Activated T-cell treated with anti-CD3 and anti-CD28 coated beads, Interleukin-2, amount 50 U/mL, for 72 hours (primary cell): ENCODE data around the gene EXOC4. TPM values are rescaled to one million over a fixed set of nuclear protein-coding genes. Genes with fewer than 3 reads are reported as not detected.
"Not testable (repeated sequence)": the region's sequence is repeated elsewhere in the genome, so short reads cannot be mapped to it uniquely, and the experiment has no call there.

Experiments
- ATAC-seq, 2 donors: fragments of 150-1000 bp; cut with Tn5 transposase; replicated peaks in 1 of 2; 2 replicates each; pipeline ENCODE4 v1.10.0; 2021; ENCODE audit warnings: moderate library complexity in 2 of 2, mild to moderate bottlenecking in 1 of 2
- DNase-seq, 2 donors: peaks; one replicate each; pipeline ENCODE4 v3.0.0; 2021 to 2022; ENCODE audit warnings: mixed read lengths in 1 of 2
- H3K27ac Mint-ChIP-seq: one replicate; pipeline ENCODE4 v1.8.0; 2022; ENCODE audit warnings: mild to moderate bottlenecking, moderate library complexity, mixed read lengths
- H3K27me3 Mint-ChIP-seq: one replicate; pipeline ENCODE4 v1.8.0; 2022; ENCODE audit warnings: low read depth, mixed read lengths
- H3K36me3 Mint-ChIP-seq, 2 donors: one replicate each; pipeline ENCODE4 v1.8.0; 2022; ENCODE audit warnings: mixed read lengths in 2 of 2, mild to moderate bottlenecking in 1 of 2; ENCODE audit not compliant: insufficient read depth in 2 of 2
- H3K4me1 Mint-ChIP-seq: one replicate; pipeline ENCODE4 v1.8.0; 2022; ENCODE audit warnings: low read depth, mixed read lengths
- H3K4me3 Mint-ChIP-seq, 2 donors: one replicate each; pipeline ENCODE4 v1.8.0; 2022; ENCODE audit warnings: mild to moderate bottlenecking in 2 of 2, mixed read lengths in 2 of 2, moderate library complexity in 2 of 2
- H3K9me3 Mint-ChIP-seq, 2 donors: one replicate each; pipeline ENCODE4 v1.8.0; 2022; ENCODE audit warnings: mixed read lengths in 2 of 2
- total RNA-seq, 2 donors: library from RNA; stranded (reverse); gene quantifications; one replicate each; pipeline ENCODE4 v1.2.3, GENCODE V29; 2022

Gene EXOC4
- total RNA-seq, 2 donors from 2014 or later = 74.1 to 76.3 TPM

DNA sequence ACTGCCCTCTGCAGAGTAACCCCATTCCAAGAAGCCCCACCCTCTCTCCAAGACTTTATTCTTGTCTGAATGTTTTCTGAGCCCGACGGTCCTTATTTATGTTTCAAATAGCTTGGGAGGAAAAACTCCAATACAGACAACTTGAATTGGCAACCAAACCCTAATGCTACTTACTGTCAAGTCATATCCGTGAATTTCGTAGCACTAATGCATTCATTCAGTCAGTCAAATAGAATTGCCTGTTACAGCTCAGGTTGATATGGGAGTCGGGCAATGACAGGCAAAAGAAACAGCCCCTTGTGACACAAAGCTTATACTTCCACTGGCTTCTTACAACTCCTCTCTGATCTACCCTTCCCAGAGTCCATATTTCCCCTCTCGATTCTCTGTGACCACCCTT lies 815.8 kb downstream of the EXOC4 start:
- H3K27me3 Mint-ChIP-seq = no peaks in the 10 kb centered on the region
- peaks cover 5% of the 10 kb centered on the region for H3K4me1 Mint-ChIP-seq
- H3K36me3 Mint-ChIP-seq = peaks cover 0 to 3% of the 10 kb centered on the region in 2 donors
- H3K4me3 Mint-ChIP-seq = no peak overlapping the region
- no peak for DNase-seq
- H3K27ac Mint-ChIP-seq = no peak overlapping the region
- ATAC-seq = no peak
- H3K9me3 Mint-ChIP-seq = no peaks in the 10 kb centered on the region

DNA sequence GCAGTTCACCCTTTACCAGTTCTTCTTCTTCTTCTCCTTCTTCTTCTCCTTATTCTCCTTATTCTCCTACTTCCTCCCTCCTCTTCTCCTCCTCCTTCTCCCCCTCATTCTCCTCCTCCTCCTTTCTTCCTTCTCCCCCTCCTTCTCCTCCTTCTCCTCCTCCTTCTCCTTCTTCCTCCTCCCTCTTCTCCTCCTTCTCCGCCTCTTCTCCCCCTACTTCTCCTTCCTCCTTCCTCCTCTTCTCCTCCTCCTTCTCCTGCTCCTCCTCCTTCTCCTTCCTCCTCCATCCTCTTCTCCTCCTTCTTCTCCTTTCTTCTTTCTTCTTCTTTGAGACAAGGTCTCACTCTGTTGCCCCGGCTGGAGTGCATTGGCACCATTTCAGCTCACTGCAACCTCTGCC lies 816.3 kb downstream of the EXOC4 start:
- H3K4me3 Mint-ChIP-seq = no peak overlapping the region
- no peak for ATAC-seq
- H3K27me3 Mint-ChIP-seq = no peaks in the 10 kb centered on the region
- H3K9me3 Mint-ChIP-seq = peaks cover 0 to 3% of the 10 kb centered on the region in 2 donors
- H3K27ac Mint-ChIP-seq = no peak overlapping the region
- peaks cover 5% of the 10 kb centered on the region for H3K4me1 Mint-ChIP-seq
- no peak for DNase-seq
- H3K36me3 Mint-ChIP-seq = peaks cover 0 to 3% of the 10 kb centered on the region in 2 donors

DNA sequence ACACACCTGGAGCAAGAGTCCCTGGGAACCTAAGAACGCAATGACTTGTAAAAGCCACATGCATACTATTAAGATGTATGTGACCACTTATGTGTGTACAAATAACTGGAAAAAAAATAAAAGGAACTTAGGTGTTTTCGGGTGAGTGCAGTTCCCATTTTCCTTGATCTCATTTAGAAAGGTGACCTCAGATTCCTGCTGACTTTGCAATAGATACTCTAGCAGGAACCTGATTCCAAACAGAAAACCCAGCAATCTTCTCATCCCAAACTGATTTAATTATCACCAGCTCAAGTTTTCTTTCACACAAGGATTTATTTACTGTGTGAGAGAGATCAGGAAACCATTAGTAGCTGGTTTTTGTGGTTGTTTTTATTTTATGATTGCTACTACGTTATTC lies 817.8 kb downstream of the EXOC4 start:
- no peaks in the 10 kb centered on the region for H3K27me3 Mint-ChIP-seq
- H3K4me1 Mint-ChIP-seq = peaks cover 5% of the 10 kb centered on the region
- H3K36me3 Mint-ChIP-seq = peaks cover 4 to 5% of the 10 kb centered on the region in 2 donors
- peaks cover 4 to 9% of the 10 kb centered on the region in 2 donors for H3K9me3 Mint-ChIP-seq
- no peak for ATAC-seq
- no peak overlapping the region for H3K27ac Mint-ChIP-seq
- no peak for DNase-seq
- no peak overlapping the region for H3K4me3 Mint-ChIP-seq

DNA sequence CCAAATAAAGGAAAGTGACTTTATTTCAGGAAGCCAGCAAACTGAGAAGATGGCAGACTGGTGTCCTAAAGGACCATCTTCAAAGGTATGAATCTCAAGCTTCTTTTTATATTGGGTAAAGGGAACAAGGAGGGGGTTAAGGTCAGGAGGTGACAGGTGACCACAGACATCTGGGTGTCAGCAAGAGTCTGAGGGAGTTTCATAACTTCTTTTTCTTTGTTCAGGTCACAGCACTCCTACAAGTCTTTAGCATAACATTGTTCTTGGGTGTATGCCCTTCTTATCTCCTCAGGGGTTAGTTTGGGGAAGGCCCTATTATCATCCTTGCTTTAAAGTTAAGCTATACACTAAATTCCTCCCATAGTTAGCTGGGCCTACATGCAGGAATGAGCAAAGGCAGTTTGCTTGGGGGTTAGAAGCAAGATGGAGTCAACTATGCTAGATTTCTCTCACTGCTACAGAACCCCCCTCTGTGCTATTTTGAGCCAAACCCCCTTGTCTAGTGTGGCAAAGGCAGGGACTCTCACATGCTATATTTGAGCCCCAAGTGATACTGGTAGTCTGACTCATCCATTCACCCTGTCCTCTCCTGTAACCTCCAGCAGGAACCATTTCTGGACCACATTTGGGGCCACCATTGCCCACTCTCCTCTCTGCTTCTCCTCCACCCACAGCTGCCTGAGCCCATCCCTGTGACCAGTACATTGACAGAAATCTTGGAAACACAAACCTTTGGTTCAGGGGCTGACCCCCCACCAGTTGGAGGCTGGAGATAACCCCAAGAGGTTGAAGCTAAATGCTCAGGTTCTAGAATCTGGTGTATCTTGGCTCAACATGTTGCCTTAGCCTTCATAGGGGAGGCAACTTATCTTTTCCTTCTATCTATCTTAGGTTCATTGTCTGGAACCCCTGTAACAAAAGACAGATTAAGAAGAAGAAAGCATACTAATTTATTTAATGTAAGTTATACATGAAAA lies 818.8 kb downstream of the EXOC4 start:
- Mint-ChIP-seq H3K4me3 (no peak overlapping the region), H3K27me3 (no peaks in the 10 kb centered on the region), H3K4me1 (peaks cover 5% of the 10 kb centered on the region), H3K9me3 (peaks cover 5 to 13% of the 10 kb centered on the region in 2 donors), H3K36me3 (peaks cover 4% of the 10 kb centered on the region in 2 donors), H3K27ac (no peak overlapping the region)
- DNase-seq = no peak
- no peak for ATAC-seq

DNA sequence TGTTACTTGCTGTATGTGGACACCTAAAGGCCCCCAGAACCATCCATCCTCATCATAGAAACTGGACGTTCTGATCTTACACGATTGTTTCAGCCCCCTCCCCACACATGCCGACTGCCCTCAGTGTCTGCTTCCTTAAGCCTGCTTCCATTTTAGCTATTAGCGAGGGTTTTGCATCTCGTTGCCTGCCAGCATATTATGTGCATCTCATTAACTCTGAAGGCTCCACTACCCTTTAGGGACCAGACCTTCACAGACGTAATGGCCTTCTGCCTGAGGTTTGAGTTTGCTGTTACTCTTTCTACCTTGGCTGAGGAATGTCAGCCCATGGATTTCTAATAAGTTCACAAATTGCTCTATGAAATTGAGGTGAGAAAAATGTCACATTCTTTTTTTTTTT lies 820.4 kb downstream of the EXOC4 start:
- DNase-seq (no peak), ATAC-seq (no peak)
- Mint-ChIP-seq H3K27ac (no peak overlapping the region), H3K4me3 (no peak overlapping the region), H3K4me1 (peaks cover 5% of the 10 kb centered on the region), H3K36me3 (peaks cover 4% of the 10 kb centered on the region in 2 donors), H3K9me3 (peaks cover 6 to 13% of the 10 kb centered on the region in 2 donors), H3K27me3 (no peaks in the 10 kb centered on the region)

DNA sequence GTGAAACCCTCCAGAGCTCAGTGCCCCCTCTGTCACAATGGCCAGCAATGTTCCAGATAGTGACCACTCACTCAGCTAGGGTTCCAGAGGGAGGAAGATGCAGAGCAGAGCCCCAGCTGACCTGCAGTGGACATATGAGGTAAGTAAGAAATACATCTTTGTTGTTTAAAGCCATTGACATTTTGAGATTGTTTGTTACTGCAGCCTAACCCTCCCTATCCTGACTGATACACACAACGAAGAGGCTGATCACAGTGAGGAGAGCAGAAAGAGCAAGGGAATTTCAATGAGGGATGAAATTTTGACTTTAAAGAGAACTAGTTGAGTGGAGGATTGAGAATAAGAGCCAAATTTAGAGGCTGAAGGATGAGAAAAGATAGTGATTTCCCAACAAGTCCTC lies 822.9 kb downstream of the EXOC4 start:
- ATAC-seq (no peak), DNase-seq (no peak)
- peaks cover 4% of the 10 kb centered on the region in 2 donors for H3K36me3 Mint-ChIP-seq
- no peak overlapping the region for H3K27ac Mint-ChIP-seq
- H3K4me3 Mint-ChIP-seq = no peak overlapping the region
- H3K27me3 Mint-ChIP-seq = no peaks in the 10 kb centered on the region
- H3K4me1 Mint-ChIP-seq = peaks cover 5% of the 10 kb centered on the region
- peaks cover 6 to 13% of the 10 kb centered on the region in 2 donors for H3K9me3 Mint-ChIP-seq

DNA sequence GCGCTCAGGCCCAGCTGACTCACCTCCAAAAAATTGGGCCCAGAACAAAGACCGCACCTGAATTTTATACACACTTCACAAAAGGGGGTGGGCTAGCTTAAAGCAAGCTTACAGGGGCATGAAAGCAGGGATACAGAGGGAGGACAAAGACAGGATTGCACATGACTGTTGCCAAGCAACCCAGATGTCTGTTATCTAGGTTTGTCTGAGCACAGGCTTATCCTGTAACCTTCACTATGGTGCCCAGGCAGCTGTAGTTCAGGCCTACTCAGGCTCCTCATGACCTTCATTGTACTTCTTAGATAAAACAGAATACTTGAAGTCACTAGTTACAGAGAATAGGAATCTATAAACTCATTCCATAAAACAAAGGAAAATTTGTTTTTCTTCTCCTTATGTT lies 824.7 kb downstream of the EXOC4 start:
- ATAC-seq, H3K4me3 Mint-ChIP-seq, H3K27ac Mint-ChIP-seq, H3K36me3 Mint-ChIP-seq, DNase-seq, H3K4me1 Mint-ChIP-seq, H3K27me3 Mint-ChIP-seq: not testable (repeated sequence)
- peaks cover 6 to 13% of the 10 kb centered on the region in 2 donors for H3K9me3 Mint-ChIP-seq

DNA sequence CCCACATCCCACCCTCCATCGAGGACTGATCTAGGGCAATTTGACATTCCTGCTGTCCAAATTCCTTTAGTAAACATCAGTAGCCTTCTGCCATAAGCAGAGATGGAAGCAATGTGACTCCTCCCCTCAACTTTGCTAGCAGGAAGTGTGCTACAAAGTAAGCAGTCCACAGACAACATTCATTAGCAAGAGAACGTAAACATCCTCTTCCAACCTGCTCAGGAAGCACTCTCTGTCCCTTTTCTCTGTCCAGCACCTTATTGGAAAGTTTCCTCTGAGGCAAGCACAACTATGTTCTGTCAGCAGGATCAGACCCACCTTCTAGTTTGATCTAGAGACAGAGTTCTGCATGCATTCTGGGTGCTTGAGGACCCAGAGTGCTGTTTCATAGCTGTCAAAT lies 826.1 kb downstream of the EXOC4 start:
- Mint-ChIP-seq H3K9me3 (peaks cover 8 to 12% of the 10 kb centered on the region in 2 donors), H3K36me3 (peaks cover 4% of the 10 kb centered on the region in 2 donors), H3K27ac (no peak overlapping the region), H3K27me3 (no peaks in the 10 kb centered on the region), H3K4me3 (no peak overlapping the region), H3K4me1 (no peaks in the 10 kb centered on the region)
- ATAC-seq (no peak), DNase-seq (no peak)

DNA sequence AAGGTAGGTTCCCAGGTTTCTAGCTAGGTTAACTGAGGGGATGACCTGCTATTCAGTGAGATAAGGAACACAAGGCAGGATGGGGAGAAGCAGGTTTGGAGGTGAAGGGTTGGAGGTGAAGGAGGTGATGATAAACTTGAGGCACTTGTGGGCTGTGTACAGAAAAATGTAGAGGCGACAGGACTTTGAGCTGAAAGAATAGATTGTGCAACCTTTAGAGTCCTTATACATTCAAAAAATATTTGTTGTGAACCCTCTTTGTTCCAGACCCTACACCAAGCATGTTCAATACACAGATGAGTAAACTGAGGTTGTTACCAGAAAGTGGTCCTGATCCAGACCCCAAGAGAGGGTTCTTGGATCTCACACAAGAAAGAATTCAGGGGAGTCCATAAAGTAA lies 828.8 kb downstream of the EXOC4 start:
- Mint-ChIP-seq H3K4me1 (no peaks in the 10 kb centered on the region), H3K27me3 (no peaks in the 10 kb centered on the region), H3K9me3 (peaks cover 3 to 10% of the 10 kb centered on the region in 2 donors), H3K27ac (no peak overlapping the region), H3K36me3 (no peaks in the 10 kb centered on the region), H3K4me3 (no peak overlapping the region)
- ATAC-seq = no peak
- no peak for DNase-seq

DNA sequence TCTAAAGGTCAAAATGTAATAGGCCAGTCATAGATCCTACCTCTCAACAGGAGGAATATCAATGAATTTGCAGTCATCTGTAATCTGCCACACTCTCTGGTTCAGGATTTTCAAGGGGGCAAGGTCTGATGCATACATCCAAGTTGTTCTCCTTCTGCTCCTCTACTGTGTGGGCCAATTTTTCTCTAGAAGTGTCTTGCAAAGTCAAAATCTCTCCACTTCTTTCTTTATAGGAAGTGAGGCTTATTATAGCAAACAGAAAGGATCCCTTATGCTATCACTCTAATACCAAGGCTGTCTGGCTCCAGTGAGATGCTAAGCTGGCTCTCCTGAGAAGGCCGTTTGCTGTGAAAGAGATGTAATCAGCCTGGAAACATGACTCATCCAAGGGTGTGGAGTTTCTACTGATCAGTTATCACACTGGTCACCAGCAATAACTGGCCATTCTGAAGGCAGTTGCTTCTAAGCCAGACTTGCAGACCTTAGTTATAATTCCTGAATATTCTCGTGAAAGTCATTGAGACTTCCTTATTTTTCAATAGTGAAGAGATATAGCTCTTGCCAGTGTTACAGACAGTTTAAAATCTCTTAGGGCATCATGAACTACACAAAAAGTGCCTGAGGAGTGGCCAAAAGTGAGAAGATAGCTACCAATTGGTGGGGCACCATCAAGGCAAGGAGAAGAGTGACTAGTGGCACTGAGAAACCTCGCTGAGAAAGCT lies 831.0 kb downstream of the EXOC4 start:
- Mint-ChIP-seq H3K36me3 (peaks cover 0 to 3% of the 10 kb centered on the region in 2 donors), H3K9me3 (peaks cover 8 to 9% of the 10 kb centered on the region in 2 donors), H3K4me3 (no peak overlapping the region), H3K4me1 (no peaks in the 10 kb centered on the region), H3K27me3 (no peaks in the 10 kb centered on the region), H3K27ac (no peak overlapping the region)
- ATAC-seq (no peak), DNase-seq (no peak)

DNA sequence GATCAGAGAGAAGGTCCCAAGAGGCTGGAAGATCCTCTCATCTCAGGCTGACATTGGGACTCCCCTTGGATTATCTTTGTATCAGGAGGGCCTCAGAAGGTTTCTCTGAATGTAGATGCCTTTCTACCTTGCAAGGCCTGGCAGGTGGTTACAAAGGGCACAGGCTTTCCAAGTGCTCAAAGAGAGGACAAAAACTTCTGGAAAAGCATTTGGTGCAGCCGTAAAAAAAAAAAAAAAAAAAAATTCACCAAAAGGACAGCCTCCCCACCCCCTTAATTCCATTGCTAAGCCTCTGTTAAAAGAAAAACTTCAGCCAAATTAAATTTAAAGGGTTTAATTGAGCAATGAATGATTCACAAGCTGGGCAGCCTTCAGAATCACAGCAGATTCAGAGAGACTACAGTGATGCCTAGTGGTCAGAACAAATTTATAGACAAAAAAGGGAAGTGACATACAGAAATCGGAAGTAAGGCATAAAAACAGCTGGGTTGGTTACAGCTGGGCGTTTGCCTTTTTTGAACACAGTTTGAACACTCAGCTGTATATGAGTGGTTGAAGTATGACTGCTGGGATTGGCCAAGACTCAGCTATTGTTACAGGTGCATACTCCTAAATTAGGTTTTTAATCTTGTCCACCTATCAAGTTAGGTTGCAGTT lies 831.7 kb downstream of the EXOC4 start:
- H3K4me1 Mint-ChIP-seq = no peaks in the 10 kb centered on the region
- H3K27ac Mint-ChIP-seq = no peak overlapping the region
- no peak overlapping the region for H3K4me3 Mint-ChIP-seq
- peaks cover 11 to 12% of the 10 kb centered on the region in 2 donors for H3K9me3 Mint-ChIP-seq
- DNase-seq = no peak
- H3K36me3 Mint-ChIP-seq = peaks cover 3 to 9% of the 10 kb centered on the region in 2 donors
- no peaks in the 10 kb centered on the region for H3K27me3 Mint-ChIP-seq
- ATAC-seq = no peak

DNA sequence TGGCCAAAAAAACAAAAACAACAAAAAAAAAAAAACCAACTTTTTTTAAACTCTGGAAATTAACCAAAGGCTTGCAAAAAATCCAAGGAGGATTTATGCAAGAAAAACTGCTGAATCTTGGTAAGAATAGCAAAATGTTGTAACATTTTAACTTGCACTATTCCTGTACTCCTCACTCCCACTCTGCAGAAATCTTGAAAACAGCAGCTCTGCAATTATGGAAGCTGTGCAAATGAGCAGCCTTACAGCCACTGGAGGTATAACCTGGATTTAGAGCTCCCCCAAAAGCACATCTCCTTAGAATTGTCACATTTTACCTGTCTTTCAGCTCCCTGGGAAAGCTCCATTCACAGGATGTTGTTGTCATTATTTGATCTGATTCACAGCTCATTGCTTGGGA lies 832.4 kb downstream of the EXOC4 start:
- H3K4me3 Mint-ChIP-seq = no peak overlapping the region
- H3K27ac Mint-ChIP-seq = no peak overlapping the region
- H3K9me3 Mint-ChIP-seq = peaks cover 16% of the 10 kb centered on the region in 2 donors
- H3K36me3 Mint-ChIP-seq = peaks cover 3 to 13% of the 10 kb centered on the region in 2 donors
- H3K27me3 Mint-ChIP-seq = no peaks in the 10 kb centered on the region
- ATAC-seq = no peak
- H3K4me1 Mint-ChIP-seq = no peaks in the 10 kb centered on the region
- no peak for DNase-seq
